Natural killer cell (primary cell): Measurements from ENCODE around the gene SEMA3B. TPM values are rescaled to one million over a fixed set of nuclear protein-coding genes. Genes with fewer than 3 reads are reported as not detected.
A peak's percentile ranks its signal among the peaks of the same experiment; 100 is the strongest.

Experiments
- ATAC-seq, 3 donors: fragments of 150-1000 bp in 2 of 3; fragments of 200-7000 bp in 1 of 3; cut with Tn5 transposase; 1 replicate in 1 of 3; 2 replicates in 2 of 3; pipeline ENCODE4 v1.10.0; 2021; ENCODE audit warnings: mild to moderate bottlenecking in 2 of 3, moderate library complexity in 2 of 3
- DNase-seq, 2 donors: peaks; one replicate each; pipeline versions ENCODE4 v3.0.0 to v3.0.0-alpha.2; 2013 to 2021; ENCODE audit warnings: mixed read lengths in 1 of 2
- H3K27ac ChIP-seq: one replicate; pipeline ENCODE4 v1.5.1; 2013; ENCODE audit warnings: mild to moderate bottlenecking, low read length
- H3K27me3 ChIP-seq: one replicate; pipeline ENCODE4 v1.6.1; 2013; ENCODE audit warnings: low read length; ENCODE audit not compliant: control insufficient read depth, insufficient read depth
- H3K36me3 ChIP-seq: one replicate; pipeline ENCODE4 v1.6.1; 2013; ENCODE audit warnings: low read length; ENCODE audit not compliant: control insufficient read depth, insufficient read depth
- H3K4me1 ChIP-seq: one replicate; pipeline ENCODE4 v1.6.1; 2013; ENCODE audit warnings: low read length; ENCODE audit not compliant: control insufficient read depth, insufficient read depth
- H3K4me3 ChIP-seq: one replicate; pipeline ENCODE4 v1.5.1; 2013; ENCODE audit warnings: low read length
- H3K9me3 ChIP-seq: one replicate; pipeline ENCODE4 v1.6.1; 2013; ENCODE audit warnings: low read length; ENCODE audit not compliant: control insufficient read depth, insufficient read depth
- H3K27ac Mint-ChIP-seq, 2 donors: one replicate each; pipeline ENCODE4 v1.8.0; 2022; ENCODE audit warnings: mild to moderate bottlenecking in 2 of 2, mixed read lengths in 2 of 2, moderate library complexity in 1 of 2
- H3K27me3 Mint-ChIP-seq, 2 donors: one replicate each; pipeline ENCODE4 v1.8.0; 2022; ENCODE audit warnings: low read depth in 2 of 2, mixed read lengths in 2 of 2
- H3K36me3 Mint-ChIP-seq: one replicate; pipeline ENCODE4 v1.8.0; 2022; ENCODE audit warnings: mixed read lengths
- H3K4me1 Mint-ChIP-seq, 2 donors: one replicate each; pipeline ENCODE4 v1.8.0; 2022; ENCODE audit warnings: mixed read lengths in 2 of 2
- H3K4me3 Mint-ChIP-seq: one replicate; pipeline ENCODE4 v1.8.0; 2022; ENCODE audit warnings: mild to moderate bottlenecking, moderate library complexity, mixed read lengths
- H3K9me3 Mint-ChIP-seq, 2 donors: one replicate each; pipeline ENCODE4 v1.8.0; 2022; ENCODE audit warnings: mixed read lengths in 2 of 2
- WGBS: methylation state at CpG from one replicate; pipeline ENCODE4 v1.1.7; 2013; ENCODE audit warnings: missing lambda C conversion rate; ENCODE audit not compliant: insufficient coverage; 5-methylcytosine and 5-hydroxymethylcytosine counted together
- intact Hi-C: fragments of 100-400 bp; cut with micrococcal nuclease; formaldehyde crosslinking; loops from one replicate; pipeline ENCODE4 v1.14.2; 2022
- total RNA-seq, 4 donors: library from RNA; stranded (reverse); fragments of 120-200 nt in 1 of 4; gene quantifications; one replicate each; pipeline versions ENCODE4 v1.2.3 to v1.2.4, GENCODE V29; 2013 to 2022
- TF ChIP-seq, protein P1 (sequence below): fragments of 200-600 bp; IDR thresholded peaks from one replicate; pipeline ENCODE4 v1.8.0; 2022; ENCODE audit warnings: antibody characterized with exemption

SEMA3B gene
- total RNA-seq, 3 donors from 2014 or later (not counting 1 experiment from before 2014, with no cell fraction given) = 0.97 to 2.0 (median 0.99) TPM

DNA sequence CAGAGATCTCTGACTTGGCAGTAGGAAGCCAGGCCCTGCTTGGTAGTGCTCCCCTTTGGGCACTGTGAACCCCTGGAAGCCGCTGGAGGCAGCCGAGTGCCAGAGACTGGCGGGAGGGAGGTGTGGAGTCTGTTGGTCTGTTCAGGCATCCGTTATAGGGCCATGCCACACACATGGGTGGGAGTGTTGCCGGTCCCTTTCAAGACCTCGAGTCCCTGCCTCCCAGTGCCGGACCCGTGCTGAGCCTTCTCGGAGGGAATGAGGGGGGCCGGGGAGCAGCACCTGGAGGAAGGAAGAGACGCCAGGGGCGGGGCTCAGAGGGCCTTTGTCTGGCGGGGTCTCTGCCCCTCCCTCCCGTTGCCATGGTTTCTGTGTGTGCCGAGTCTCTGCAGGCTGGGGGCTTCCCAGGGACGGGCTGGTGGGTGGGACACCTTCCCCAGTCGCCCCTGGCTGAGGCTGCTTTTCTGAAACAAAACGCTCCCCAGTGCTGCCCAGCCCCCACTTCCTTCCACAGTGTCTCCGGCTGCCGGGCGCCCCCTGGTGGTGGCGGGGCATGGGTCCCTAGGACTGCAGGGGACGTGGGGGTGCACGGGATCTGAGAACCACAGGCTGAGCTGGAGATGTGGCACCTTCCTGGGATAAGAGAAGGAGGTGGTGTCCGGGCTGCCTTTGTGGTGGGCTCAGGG is 23.0 kb upstream of the SEMA3B start:
- H3K27me3 ChIP-seq = no peaks in the 10 kb centered on the region
- peaks cover 19% of the 10 kb centered on the region for H3K36me3 ChIP-seq
- ATAC-seq = peak; percentile 76 to 92 (median 84)
- H3K4me3 ChIP-seq = peak overlapping the region; percentile 24
- H3K36me3 Mint-ChIP-seq = no peaks in the 10 kb centered on the region
- H3K27ac Mint-ChIP-seq = peak overlapping the region; percentile 95
- 1% methylated on average over 24 of the region's 25 CpGs for WGBS
- no peaks in the 10 kb centered on the region for H3K9me3 Mint-ChIP-seq
- H3K4me1 Mint-ChIP-seq = peaks cover 69 to 88% of the 10 kb centered on the region in 2 donors
- no peaks in the 10 kb centered on the region for H3K9me3 ChIP-seq
- intact Hi-C loops = loop anchor here (1.0 kb wide), 5 partner anchors 8 to 52 kb away; no protein-coding TSS in a partner anchor
- TF ChIP-seq, protein P1, sequence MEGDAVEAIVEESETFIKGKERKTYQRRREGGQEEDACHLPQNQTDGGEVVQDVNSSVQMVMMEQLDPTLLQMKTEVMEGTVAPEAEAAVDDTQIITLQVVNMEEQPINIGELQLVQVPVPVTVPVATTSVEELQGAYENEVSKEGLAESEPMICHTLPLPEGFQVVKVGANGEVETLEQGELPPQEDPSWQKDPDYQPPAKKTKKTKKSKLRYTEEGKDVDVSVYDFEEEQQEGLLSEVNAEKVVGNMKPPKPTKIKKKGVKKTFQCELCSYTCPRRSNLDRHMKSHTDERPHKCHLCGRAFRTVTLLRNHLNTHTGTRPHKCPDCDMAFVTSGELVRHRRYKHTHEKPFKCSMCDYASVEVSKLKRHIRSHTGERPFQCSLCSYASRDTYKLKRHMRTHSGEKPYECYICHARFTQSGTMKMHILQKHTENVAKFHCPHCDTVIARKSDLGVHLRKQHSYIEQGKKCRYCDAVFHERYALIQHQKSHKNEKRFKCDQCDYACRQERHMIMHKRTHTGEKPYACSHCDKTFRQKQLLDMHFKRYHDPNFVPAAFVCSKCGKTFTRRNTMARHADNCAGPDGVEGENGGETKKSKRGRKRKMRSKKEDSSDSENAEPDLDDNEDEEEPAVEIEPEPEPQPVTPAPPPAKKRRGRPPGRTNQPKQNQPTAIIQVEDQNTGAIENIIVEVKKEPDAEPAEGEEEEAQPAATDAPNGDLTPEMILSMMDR = peak; percentile 98
- H3K4me1 ChIP-seq = peaks cover 100% of the 10 kb centered on the region
- H3K4me3 Mint-ChIP-seq = peak overlapping the region; percentile 86
- DNase-seq = peak; percentile 96 to 98
- peak overlapping the region; percentile 85 for H3K27ac ChIP-seq
- no peaks in the 10 kb centered on the region for H3K27me3 Mint-ChIP-seq

DNA sequence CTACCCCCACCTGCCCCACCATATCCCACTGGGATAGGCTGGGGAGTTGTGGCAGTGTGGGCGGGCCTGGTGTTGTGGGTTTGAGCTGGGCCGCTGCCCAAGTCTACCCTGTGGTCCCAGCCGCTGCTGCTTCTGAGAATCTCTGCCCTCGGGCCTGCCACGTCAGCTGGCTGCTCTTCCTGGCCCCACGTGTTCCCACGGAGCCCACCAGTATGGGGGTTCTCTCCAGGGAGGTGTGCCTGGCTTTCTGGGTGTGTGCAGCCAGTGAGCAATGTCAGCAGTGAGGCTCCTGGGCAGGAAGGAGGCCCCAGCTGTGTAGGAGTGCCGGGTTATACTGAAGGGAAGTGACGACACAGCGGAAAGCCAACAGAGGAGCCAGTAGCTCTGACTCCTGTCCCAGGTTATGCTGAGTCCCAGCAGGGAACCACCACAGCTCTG is 22.4 kb upstream of the SEMA3B start:
- H3K27me3 ChIP-seq = no peaks in the 10 kb centered on the region
- WGBS = 2% methylated on average over 10 of the region's 10 CpGs
- H3K9me3 Mint-ChIP-seq = no peaks in the 10 kb centered on the region
- intact Hi-C loops = loop anchor here (1.0 kb wide), 5 partner anchors 8 to 52 kb away; no protein-coding TSS in a partner anchor
- peak; percentile 74 to 83 (median 76) for ATAC-seq
- H3K4me1 Mint-ChIP-seq = peaks cover 69 to 88% of the 10 kb centered on the region in 2 donors
- no peaks in the 10 kb centered on the region for H3K9me3 ChIP-seq
- H3K4me3 Mint-ChIP-seq = peak overlapping the region; percentile 86
- H3K4me3 ChIP-seq = peak overlapping the region; percentile 24
- peaks cover 99% of the 10 kb centered on the region for H3K4me1 ChIP-seq
- H3K36me3 Mint-ChIP-seq = no peaks in the 10 kb centered on the region
- no peaks in the 10 kb centered on the region for H3K27me3 Mint-ChIP-seq
- peak overlapping the region; percentile 85 for H3K27ac ChIP-seq
- H3K27ac Mint-ChIP-seq = peak overlapping the region; percentile 95
- DNase-seq = peak; percentile 64 to 92
- H3K36me3 ChIP-seq = peaks cover 21% of the 10 kb centered on the region
- TF ChIP-seq, protein P1 = peak; percentile 52

DNA sequence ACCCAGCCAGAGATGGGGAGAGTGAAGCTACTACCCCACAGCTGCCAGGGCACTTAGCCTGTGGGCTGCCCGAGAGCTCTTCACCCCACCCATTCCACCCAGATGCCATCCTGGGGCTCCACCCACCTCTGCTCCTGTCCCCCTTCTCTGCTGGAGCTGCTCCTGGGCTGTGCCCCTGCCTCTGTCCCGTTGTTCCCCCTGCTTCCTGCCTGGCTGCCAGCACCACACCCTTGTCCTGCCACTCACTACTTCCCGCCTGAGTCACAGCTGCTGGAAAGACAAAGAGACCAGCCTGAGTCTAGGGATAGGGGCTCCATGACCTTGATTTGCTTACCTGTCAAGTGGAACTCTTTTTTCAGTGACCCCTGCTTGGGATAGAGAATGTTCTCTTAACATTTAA is 20.6 kb upstream of the SEMA3B start:
- H3K27me3 Mint-ChIP-seq = no peaks in the 10 kb centered on the region
- H3K36me3 Mint-ChIP-seq = no peaks in the 10 kb centered on the region
- DNase-seq (no peak), ATAC-seq (no peak)
- TF ChIP-seq, protein P1 = no peak
- Histone ChIP-seq H3K4me1 (peaks cover 99% of the 10 kb centered on the region), H3K27me3 (no peaks in the 10 kb centered on the region), H3K36me3 (peaks cover 38% of the 10 kb centered on the region), H3K27ac (peak overlapping the region; percentile 41), H3K4me3 (no peak overlapping the region), H3K9me3 (no peaks in the 10 kb centered on the region)
- H3K4me3 Mint-ChIP-seq = peak overlapping the region; percentile 10
- WGBS = 54% methylated on average over 3 of the region's 3 CpGs
- H3K27ac Mint-ChIP-seq = peak overlapping the region; percentile 95
- peaks cover 55 to 79% of the 10 kb centered on the region in 2 donors for H3K4me1 Mint-ChIP-seq
- intact Hi-C loops = no loop called here
- H3K9me3 Mint-ChIP-seq = no peaks in the 10 kb centered on the region
